K562 treated with DMSO at 1 percent for 48 hours (cell line): ENCODE results near the gene FLVCR1. TPM values are rescaled to one million over a fixed set of nuclear protein-coding genes. Genes with fewer than 3 reads are reported as not detected.

Source experiments
- total RNA-seq: library from RNA; unstranded; fragments of 300-600 nt; gene quantifications from 2 replicates; pipeline ENCODE4 v1.2.3, GENCODE V29; 2022; ENCODE audit warnings: low replicate concordance; ENCODE audit errors: extremely low read depth

Gene FLVCR1
- total RNA-seq: not detected in 2 replicates

DNA sequence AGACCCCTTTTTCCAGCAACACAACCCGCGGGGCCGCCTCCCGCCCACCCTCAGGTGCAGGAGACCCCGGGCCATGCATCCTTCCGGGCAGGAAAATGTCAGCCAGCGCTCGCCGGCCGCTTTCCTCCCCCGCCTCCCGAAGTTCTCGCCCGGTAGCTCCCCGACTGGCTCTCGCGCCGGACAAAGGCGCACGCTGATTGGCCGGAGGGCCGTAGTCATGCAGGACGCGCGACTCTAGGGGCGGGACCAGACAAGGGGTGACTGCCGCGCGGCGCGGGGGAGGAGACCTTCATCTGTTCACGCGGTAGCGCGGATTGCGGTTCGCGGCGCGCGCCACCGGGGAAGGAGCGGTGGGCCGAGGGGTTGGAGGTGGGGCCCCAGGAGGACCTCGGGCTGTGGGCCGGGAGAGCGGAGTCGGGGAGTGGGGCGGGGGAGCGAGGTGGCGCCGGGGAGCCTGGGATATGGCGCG is at the start of gene FLVCR1:
Gene FLVCR1, plus strand, starts transcription at position 284 of the 469 bp plus-strand sequence. Its CDS starts 178 bp downstream, at position 462.

DNA sequence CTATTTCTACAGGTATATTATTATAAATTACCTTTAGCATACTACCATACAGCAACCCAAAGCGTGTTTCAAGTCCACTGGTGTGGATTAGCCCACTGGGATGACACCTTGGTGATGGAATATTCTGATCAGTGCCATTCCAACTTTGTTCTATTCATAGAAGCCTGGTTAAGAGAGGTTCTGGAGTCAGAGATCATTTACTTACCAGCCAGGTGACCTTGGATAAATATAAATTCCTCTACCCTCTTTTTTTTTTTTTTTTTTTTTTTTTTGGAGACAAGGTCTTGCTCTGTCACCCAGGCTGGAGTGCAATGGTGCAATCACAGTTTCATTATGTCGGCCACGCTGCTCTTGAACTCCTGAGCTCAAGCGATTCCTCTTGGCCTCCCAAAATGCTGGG is 10.5 kb upstream of the FLVCR1 start, which contains the start of gene SPATA45:
Gene SPATA45, minus strand, starts transcription at position 101 of the 400 bp plus-strand sequence. CDS start 11,500 bp downstream, outside the sequence.

Other genes with a start within 250 kb of the FLVCR1 start
- not detected in 2 replicates for gene ATF3, start 249.5 kb upstream of the FLVCR1 start, total RNA-seq
- not detected in 2 replicates for gene BATF3, start 158.4 kb upstream of the FLVCR1 start, total RNA-seq
- not detected in 2 replicates for gene NSL1, start 66.5 kb upstream of the FLVCR1 start, total RNA-seq
- gene TATDN3, start 66.4 kb upstream of the FLVCR1 start, total RNA-seq: not detected in 2 replicates
- gene SPATA45, start 10.6 kb upstream of the FLVCR1 start, total RNA-seq: not detected in 2 replicates
- gene VASH2, start 92.3 kb downstream of the FLVCR1 start, total RNA-seq: not detected in 2 replicates
- not detected in 2 replicates for gene ANGEL2, start 157.6 kb downstream of the FLVCR1 start, total RNA-seq
- gene RPS6KC1, start 193.0 kb downstream of the FLVCR1 start, total RNA-seq: not detected in 2 replicates